Hematopoietic multipotent progenitor cell treated with erythropoietin and hydrocortisone succinate and interleukin-3 and kit ligand, for 6 days (in vitro differentiated cells): ENCODE data around the gene ZBTB7C.
"Not testable (repeated sequence)": the region's sequence is repeated elsewhere in the genome, so short reads cannot be mapped to it uniquely, and the experiment has no call there.

Source experiments
- DNase-seq: peaks from one replicate; pipeline ENCODE4 v3.0.0-alpha.2; 2015

The ZBTB7C gene

GRCh38 chr18:48293954-48294898 is 115.0 kb downstream of the ZBTB7C start:
- DNase-seq: no peak

DNA sequence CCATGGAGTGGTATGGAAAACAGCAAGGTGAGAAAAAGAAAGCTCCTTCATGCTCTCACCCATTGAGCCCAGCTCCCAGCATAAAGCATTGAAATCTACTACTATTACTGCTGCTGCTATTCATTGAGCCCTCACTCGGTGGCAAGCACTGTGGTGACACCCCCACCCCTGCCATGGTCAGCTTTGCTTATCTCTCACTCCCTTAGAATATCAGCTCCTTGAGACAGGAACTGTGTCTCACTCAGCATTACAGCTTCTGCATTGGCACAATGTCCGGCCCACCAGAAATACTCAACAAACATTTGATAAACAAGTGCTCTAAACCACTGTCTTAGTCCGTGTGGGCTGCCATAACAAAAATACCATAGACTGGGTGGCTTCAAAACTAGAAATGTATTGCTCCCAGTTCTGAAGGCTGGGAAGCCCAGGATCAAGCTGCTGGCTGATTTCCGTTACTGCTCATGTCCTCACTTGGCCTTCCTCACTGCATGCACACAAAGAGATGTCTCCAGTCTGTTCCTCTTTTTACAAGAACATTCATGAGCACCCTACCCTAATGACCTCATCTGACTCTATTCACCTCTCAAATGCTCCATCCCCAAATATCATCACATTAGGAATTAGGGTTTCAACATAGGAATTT is 116.3 kb downstream of the ZBTB7C start:
- peak; percentile 7 for DNase-seq

- no peak for DNase-seq
Measured at GRCh38 chr18:48292229-48292628, 117.0 kb downstream of the ZBTB7C start.

DNA sequence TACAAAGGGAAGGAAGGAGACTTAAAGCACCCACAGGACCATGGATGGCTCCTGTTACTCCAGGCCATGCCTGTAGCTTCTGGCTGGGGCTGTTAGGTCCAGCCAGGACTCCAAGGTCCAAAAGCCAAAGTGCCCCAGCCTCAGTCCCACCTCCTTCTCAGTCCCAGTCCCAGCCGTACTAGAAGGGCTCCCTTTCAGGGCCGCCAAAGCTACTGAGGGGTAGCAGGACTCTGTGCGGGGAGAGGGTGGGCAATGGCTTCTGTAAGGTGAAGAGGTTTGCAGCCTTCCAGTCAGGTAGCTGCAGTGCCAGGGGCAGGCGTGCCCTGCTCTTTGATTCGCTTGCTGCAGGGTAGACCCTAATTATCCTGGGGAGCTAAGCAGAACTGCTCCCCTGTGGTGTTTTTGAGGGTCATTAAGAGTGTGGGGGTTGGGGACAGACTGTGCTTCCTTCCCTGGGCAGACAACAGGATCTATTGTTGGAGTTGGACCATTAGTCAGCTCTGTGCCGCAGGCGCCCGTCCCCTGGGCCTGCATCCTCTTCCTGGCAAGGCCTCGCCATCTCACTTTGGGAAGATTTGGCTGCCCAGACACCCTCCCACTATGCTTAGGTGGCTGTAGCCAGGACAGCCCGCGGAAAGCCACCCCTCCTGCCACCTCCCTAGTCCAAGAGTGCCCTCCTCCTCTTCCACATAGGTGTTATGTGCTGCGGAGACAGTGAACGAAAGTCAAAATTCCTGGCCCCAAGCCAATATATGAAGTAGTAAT is 118.8 kb downstream of the ZBTB7C start:
- no peak for DNase-seq

DNA sequence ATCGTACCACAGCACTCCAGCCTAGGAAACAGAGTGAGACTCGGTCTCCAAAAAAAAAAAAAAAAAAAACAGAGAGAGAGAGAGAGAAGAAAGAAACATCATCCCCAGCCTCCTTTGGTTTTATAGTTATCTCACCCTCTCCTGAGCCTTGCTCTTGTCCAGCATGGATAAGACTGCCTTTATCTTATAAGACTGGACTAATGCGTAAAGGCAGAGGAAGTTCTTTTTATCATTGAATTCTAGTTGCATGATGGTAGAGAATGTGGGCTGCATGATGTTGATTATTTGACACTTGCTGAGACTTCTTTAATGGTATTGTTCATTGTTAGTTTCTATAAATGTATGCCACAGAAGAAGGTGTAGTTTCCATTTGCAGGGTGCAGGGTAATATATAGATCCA is 124.4 kb downstream of the ZBTB7C start:
- peak; percentile 26 for DNase-seq

DNA sequence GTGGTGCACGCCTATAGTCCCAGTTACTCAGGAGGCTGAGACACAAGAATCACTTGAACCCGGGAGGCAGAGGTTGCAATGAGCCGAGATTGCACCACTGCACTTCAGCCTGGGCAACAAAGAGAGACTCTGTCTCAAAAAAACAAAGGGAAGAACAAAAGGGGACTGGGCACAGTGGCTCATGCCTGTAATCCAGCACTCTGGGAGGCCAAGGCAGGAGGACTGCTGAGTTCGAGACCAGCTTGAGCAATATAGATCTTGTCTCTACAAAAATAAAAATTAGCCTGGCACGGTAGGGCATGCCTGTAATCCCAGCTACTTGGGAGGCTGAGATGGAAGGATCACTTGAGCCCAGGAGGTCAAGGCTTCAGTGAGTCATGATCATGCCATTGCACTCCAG is 125.2 kb downstream of the ZBTB7C start:
- not testable (repeated sequence) for DNase-seq

DNA sequence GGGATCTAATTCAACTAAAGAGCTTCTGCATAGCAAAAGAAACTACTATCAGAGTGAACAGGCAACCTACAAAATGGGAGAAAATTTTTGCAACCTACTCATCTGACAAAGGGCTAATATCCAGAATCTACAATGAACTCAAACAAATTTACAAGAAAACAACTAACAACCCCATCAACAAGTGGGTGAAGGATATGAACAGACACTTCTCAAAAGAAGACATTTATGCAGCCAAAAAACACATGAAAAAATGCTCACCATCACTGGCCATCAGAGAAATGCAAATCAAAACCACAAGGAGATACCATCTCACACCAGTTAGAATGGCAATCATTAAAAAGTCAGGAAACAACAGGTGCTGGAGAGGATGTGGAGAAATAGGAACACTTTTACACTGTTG is 127.7 kb downstream of the ZBTB7C start:
- not testable (repeated sequence) for DNase-seq

GRCh38 chr18:48279312-48279711 is 129.9 kb downstream of the ZBTB7C start:
- DNase-seq: no peak

DNA sequence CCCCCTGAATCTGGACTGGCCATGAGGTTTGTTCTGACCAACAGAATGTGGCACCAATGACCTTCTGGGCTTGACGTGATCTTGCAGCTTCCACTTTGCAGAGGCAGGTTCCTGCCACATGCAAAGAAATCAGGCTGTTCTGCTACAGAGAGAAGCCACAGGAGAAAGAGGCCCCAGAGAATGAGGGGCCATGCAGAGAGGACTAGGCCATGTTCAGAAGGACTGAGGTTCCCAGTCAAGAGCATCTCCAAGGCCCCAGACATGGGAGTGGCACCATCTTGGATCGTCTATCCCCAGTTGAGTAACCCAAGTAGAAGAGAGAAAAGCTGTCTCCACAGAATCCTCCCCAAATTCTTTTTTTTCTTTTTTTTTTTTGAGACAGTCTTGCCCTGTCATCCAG is 131.1 kb downstream of the ZBTB7C start:
- DNase-seq: no peak

- DNase-seq: no peak
Measured at GRCh38 chr18:48274301-48274700, 134.9 kb downstream of the ZBTB7C start.

GRCh38 chr18:48270929-48271328 is 138.3 kb downstream of the ZBTB7C start:
- DNase-seq: no peak

GRCh38 chr18:48265328-48265727 is 143.9 kb downstream of the ZBTB7C start:
- no peak for DNase-seq

DNA sequence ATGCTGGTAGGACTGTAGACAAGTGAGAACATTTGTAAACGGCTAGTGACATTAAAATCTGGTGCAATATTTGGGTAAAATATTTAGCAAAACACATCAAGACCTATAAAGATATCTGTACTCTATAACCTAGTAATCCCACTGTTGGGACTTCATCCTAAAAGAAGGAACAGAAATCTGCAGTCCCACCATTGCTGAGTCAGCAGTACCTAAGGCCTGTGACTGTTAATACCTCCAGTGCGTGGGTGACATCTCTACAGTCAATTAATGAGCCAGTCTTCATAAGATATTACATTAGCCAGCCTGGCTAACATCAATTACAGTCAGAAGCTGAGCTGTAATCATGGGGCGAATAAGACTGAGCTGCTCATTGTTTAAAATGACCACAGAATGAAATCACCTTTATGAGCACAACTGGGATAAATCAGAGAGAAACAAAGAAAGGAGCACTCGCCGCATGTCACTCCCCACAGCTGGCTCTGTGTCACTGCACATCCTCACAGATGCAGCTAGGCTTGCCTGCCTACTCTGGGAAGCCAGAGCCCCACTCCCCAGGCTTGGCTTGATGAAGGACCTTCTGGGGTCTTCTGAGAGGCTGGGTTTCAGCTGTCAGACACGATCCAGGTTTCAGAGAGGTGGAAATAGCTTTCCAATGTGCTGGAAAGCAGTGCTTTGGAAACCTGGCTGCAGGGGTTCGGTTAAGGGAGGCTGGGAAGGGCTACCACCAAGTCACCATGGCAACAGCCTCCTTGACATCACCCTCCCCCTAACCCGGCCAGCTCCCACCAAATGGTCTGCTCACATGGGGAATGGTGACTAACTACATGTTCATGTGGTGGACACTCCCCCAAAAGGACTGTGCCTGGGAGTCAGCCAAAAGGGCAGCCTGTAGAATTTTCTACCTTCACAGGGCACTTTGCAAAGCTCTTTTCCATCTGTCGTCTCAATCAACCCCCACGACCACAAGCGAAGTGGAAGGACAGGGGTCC is 145.0 kb downstream of the ZBTB7C start:
- DNase-seq: no peak

DNA sequence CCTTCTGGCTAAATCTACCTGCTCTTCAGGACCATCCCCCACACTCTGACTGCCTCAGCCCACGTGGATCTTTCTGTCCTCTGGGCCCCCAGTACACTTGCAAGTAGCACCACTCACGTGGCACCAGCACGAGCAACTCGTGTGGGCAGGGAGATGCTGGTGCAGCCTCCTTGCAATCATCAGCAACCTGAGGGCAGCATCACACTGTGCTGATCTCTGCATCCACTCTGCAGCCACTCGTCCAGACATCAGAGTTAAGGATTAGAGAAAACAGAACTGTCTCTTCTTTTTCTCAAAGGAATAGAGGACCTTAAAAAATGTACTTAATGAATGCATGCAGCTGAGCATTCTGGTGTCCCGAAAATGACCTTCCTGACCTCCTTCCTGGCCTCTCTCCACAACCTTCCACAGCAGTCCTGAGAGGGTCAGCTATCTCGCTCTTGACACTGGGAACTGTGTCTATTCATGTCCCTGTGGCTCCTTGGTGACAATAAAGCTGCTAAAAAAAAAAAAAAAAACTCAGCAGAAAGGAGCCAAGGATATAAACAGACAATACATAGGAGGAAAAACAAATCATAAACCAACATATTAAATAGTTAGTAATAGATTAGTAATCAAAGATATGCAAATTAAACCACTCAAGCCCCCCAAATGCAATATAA is 145.9 kb downstream of the ZBTB7C start:
- DNase-seq: no peak

- DNase-seq: no peak
Measured at GRCh38 chr18:48260237-48260636, 148.9 kb downstream of the ZBTB7C start.

DNA sequence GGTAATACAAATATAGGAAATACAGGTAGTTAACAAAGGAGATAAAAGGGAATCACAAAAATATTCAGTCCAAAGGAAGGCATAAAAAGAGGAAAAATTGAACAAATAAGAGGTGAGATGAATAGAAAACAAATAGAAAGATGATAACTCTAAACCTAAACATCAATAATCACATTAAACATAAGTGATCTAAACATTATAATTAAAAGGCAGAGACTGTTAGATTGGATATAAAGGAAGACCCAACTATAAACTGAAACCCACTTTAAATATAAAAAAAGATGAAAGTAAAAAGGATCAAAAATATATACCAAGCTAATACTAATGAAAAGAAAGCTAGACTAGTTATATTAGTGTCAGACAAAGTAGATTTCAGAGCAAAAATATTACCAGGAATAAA is 152.3 kb downstream of the ZBTB7C start:
- no peak for DNase-seq

DNA sequence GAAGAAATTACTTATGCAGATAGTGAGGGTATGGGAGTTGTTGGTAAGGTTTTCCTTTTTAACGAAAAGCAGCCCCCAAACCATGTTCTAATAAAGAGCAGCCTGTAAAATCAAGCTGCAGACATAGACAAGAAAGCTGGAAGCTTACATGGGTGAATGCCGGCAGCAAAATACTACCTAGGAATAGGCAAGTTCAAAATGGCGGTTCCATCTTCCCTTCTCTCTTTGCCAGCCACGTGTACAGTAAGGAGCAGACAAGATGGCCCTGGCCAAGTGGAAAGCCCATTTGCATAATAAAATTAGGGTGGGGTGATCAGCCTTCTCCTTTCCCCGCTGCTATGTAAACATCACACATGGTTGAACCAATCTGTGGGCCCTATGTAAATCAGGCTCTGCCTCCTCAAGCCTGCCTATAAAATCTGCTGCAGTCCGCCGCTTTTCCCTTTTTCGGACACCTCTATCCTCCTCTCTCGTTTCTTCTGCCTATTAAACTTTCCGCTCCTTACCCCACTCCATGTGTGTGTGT is 155.0 kb downstream of the ZBTB7C start:
- DNase-seq: no peak

DNA sequence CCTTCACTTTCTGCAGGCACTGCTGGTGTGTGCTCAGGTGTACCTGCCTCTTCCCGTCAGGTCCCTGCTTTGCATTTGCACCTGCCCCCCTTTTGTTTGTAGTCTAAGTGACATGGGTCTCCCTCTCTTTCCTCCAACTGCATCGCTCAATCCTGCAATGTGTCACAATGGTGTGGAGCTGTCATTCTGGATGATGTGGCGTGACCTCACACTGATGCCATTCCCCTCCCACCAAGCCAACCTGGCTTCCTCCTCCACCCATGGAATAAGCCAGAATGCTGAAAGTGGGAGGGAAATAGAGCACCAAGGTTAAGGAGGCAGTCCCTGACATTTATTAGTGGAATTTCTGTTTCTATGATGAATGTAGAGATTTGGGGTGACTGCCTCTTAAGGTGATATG is 156.7 kb downstream of the ZBTB7C start:
- no peak for DNase-seq

GRCh38 chr18:48250918-48251317 is 158.3 kb downstream of the ZBTB7C start:
- DNase-seq: no peak

GRCh38 chr18:48250362-48250907 is 158.7 kb downstream of the ZBTB7C start:
- DNase-seq: no peak

GRCh38 chr18:48249854-48250253 is 159.3 kb downstream of the ZBTB7C start:
- DNase-seq: no peak
